ENCODE data around the gene MCF2. TPM values are rescaled to one million over a fixed set of nuclear protein-coding genes. Genes with fewer than 3 reads are reported as not detected.

The MCF2 gene, protein sequence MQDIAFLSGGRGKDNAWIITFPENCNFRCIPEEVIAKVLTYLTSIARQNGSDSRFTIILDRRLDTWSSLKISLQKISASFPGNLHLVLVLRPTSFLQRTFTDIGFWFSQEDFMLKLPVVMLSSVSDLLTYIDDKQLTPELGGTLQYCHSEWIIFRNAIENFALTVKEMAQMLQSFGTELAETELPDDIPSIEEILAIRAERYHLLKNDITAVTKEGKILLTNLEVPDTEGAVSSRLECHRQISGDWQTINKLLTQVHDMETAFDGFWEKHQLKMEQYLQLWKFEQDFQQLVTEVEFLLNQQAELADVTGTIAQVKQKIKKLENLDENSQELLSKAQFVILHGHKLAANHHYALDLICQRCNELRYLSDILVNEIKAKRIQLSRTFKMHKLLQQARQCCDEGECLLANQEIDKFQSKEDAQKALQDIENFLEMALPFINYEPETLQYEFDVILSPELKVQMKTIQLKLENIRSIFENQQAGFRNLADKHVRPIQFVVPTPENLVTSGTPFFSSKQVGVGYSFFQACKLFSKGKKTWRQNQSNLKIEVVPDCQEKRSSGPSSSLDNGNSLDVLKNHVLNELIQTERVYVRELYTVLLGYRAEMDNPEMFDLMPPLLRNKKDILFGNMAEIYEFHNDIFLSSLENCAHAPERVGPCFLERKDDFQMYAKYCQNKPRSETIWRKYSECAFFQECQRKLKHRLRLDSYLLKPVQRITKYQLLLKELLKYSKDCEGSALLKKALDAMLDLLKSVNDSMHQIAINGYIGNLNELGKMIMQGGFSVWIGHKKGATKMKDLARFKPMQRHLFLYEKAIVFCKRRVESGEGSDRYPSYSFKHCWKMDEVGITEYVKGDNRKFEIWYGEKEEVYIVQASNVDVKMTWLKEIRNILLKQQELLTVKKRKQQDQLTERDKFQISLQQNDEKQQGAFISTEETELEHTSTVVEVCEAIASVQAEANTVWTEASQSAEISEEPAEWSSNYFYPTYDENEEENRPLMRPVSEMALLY
- total RNA-seq (2022; extraction: Qiagen RNA extraction), result 0.07 to 0.11 TPM (median 0.07 TPM) in 3 of 5 replicates, not detected in the others

DNA sequence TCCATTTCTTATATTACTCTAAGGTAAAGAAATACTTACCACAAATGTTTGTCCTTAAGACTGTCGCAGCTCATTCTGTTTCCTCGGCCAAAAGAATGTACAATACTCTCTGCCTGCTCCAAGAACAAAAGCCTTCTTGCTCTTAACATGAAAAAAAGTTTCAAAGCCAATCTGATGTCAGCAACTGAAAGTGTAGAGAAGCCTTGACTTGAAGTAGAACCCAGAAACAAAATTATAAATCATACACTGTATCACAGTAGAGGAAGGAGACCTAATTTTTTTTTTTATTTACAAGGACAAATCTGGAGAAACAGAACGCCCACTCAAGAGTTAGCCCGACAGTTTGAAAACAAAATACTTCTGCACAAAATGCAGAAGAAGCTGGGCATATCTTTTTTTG is at the start of gene MCF2:
Gene MCF2, minus strand, starts transcription at position 101 of the 400 bp plus-strand sequence. CDS start 56,423 bp downstream, outside the sequence.

Other genes with a start within 250 kb of the MCF2 start
- gene F9, start 177.4 kb downstream of the MCF2 start, total RNA-seq (2022; extraction: Qiagen RNA extraction), result not detected in 5 replicates
- gene ATP11C, start 224.9 kb upstream of the MCF2 start, total RNA-seq (2022; extraction: Qiagen RNA extraction), result 8.7 to 12.4 TPM (median 11.0 TPM) in 5 replicates